A673 (cell line): ENCODE results near the gene PBX4.

Experiments used
- EZH2 ChIP-seq: fragments of 200-600 bp; sonication (generic); IDR thresholded peaks from 2 replicates; pipeline ENCODE4 v1.6.1; 2017; ENCODE audit warnings: borderline replicate concordance, low read depth, mild to moderate bottlenecking, mixed read lengths, antibody characterized with exemption, low read length; ENCODE audit not compliant: poor library complexity, severe bottlenecking
- TF ChIP-seq, protein P1 (sequence below): fragments of 300-800, 200-600 bp; sonication (generic); conservative IDR thresholded peaks from 2 replicates; pipeline ENCODE4 v1.5.1; 2017; ENCODE audit warnings: low read depth, mild to moderate bottlenecking, antibody characterized with exemption, low read length, moderate library complexity, mixed read lengths

GRCh38 chr19:19517235-19517619 lies 101.3 kb downstream of the PBX4 start:
- no peak for TF ChIP-seq EZH2
- TF ChIP-seq, protein P1, sequence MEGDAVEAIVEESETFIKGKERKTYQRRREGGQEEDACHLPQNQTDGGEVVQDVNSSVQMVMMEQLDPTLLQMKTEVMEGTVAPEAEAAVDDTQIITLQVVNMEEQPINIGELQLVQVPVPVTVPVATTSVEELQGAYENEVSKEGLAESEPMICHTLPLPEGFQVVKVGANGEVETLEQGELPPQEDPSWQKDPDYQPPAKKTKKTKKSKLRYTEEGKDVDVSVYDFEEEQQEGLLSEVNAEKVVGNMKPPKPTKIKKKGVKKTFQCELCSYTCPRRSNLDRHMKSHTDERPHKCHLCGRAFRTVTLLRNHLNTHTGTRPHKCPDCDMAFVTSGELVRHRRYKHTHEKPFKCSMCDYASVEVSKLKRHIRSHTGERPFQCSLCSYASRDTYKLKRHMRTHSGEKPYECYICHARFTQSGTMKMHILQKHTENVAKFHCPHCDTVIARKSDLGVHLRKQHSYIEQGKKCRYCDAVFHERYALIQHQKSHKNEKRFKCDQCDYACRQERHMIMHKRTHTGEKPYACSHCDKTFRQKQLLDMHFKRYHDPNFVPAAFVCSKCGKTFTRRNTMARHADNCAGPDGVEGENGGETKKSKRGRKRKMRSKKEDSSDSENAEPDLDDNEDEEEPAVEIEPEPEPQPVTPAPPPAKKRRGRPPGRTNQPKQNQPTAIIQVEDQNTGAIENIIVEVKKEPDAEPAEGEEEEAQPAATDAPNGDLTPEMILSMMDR, result no peak
